A673 (cell line): Measurements from ENCODE around the gene TMEM161B.

Source experiments
- CTCF ChIP-seq: fragments of 300-800, 200-600 bp; sonication (generic); conservative IDR thresholded peaks from 2 replicates; pipeline ENCODE4 v1.5.1; 2017; ENCODE audit warnings: low read depth, mild to moderate bottlenecking, antibody characterized with exemption, low read length, moderate library complexity, mixed read lengths
- EZH2 ChIP-seq: fragments of 200-600 bp; sonication (generic); IDR thresholded peaks from 2 replicates; pipeline ENCODE4 v1.6.1; 2017; ENCODE audit warnings: borderline replicate concordance, low read depth, mild to moderate bottlenecking, mixed read lengths, antibody characterized with exemption, low read length; ENCODE audit not compliant: poor library complexity, severe bottlenecking

- TF ChIP-seq CTCF (no peak), EZH2 (no peak)
Measured at GRCh38 chr5:88258636-88259035, 10.0 kb downstream of the TMEM161B start.
